Measurements from ENCODE around the gene IRAG1.

The IRAG1 gene

DNA sequence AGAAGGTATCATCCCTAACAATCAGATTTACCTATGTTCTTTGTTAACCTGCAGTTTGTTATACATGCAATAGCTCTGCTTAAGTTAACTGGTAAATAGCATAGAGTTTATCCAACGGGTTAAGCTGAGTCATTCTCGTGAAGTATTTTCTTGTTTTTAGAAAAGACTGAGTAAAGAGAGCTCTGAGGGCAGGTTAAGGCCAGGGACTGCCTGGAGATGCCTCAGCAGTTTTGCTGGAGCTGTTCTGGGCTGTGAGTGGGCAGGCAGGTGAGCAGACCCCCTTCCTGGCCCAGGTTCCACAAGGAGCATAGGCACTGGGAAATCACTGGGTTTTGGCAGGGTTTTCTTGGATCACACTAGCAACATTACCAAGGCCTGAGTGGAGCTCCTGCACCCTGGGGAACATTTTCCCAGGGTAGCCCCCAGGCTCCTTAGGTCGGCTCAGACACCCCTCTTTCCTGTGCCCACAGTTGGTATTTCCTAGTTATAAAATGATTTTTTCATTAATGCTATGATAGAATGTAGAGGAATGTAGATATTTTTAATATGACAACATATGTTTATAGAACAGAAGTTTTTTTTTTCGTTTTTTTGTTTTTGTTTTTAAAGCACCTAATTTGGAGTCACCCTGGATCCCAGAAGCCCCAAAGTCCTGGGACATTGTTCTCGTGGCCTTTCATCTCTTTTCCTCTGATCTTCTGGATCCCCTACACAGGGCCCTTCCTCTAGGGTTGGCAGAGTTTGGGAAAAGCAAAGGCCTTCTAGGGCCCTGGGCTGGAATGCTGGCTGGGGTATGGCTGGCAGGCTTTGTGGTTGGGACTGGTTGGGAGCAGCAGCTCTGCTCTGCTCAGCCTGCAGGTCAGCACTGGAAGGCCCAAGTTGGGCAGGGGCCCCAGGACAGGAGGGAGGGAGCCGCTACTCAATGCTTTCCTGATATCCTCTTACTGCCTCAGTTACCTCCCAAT, 26.7 kb downstream of the IRAG1 start (continued):
- TF ChIP-seq ZFHX2 (tag by site-specific recombination; conservative IDR thresholded peaks at IDR 0.05) (no peak), ZNF266 (tag by site-specific recombination; IDR thresholded peaks at IDR 0.05; ENCODE audit: low read depth) (no peak)

DNA sequence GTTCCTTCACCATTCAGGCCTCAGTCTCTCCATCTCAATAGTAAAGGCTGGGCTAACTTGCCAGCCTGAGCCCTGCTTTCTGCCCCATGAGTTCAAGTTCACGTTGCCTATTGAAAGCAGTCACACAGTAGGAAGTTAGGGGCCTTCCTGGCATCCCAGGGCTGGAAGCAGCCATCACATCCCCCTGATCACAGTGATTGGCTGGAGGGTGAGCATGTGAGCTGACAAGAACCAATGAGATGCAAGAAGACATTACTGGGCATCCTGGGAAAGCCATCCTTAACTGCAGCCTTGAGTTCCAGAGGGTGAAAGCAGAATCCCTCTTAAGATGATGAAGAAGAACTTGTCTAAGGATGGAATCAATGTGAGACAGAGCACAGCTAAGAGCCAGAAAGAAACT, 29.1 kb downstream of the IRAG1 start:
- ChIA-PET POLR2A (no interaction called here), CTCF (interaction anchor here (6.7 kb wide), 1 partner anchor 10 kb away, joined by 41 read pairs; no protein-coding TSS in a partner anchor)
- H3K4me1 ChIP-seq (ENCODE audit: control insufficient read depth, insufficient read depth, low read length): no peaks in the 10 kb centered on the region; the same call in 1 of the 2 replicates
- TF ChIP-seq, protein P1, sequence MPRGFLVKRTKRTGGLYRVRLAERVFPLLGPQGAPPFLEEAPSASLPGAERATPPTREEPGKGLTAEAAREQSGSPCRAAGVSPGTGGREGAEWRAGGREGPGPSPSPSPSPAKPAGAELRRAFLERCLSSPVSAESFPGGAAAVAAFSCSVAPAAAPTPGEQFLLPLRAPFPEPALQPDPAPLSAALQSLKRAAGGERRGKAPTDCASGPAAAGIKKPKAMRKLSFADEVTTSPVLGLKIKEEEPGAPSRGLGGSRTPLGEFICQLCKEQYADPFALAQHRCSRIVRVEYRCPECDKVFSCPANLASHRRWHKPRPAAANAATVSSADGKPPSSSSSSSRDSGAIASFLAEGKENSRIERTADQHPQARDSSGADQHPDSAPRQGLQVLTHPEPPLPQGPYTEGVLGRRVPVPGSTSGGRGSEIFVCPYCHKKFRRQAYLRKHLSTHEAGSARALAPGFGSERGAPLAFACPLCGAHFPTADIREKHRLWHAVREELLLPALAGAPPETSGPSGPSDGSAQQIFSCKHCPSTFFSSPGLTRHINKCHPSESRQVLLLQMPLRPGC (tag by site-specific recombination; IDR thresholded peaks at IDR 0.05): no peak
- TF ChIP-seq SP3 (tag by site-specific recombination; IDR thresholded peaks at IDR 0.05) (no peak), ZNF558 (tag by site-specific recombination; IDR thresholded peaks at IDR 0.05) (no peak), SP7 (tag by site-specific recombination; IDR thresholded peaks at IDR 0.05) (no peak), ZIC2 (tag by site-specific recombination; IDR thresholded peaks at IDR 0.05) (no peak), ZNF48 (tag by site-specific recombination; IDR thresholded peaks at IDR 0.05) (no peak), ZNF626 (tag by site-specific recombination; IDR thresholded peaks at IDR 0.05) (no peak), ZNF426 (tag by site-specific recombination; IDR thresholded peaks at IDR 0.05) (no peak), ZNF266 (tag by site-specific recombination; IDR thresholded peaks at IDR 0.05; ENCODE audit: low read depth) (no peak), ZNF843 (tag by site-specific recombination; IDR thresholded peaks at IDR 0.05) (no peak), ZNF76 (tag by site-specific recombination; IDR thresholded peaks at IDR 0.05; ENCODE audit: borderline replicate concordance, low read depth) (no peak), ZFP69B (tag by site-specific recombination; IDR thresholded peaks at IDR 0.05) (no peak), ZFP3 (tag by site-specific recombination; IDR thresholded peaks at IDR 0.05; ENCODE audit: low read depth) (no peak), ZNF600 (tag by site-specific recombination; IDR thresholded peaks at IDR 0.05) (no peak)
- TF ChIP-seq, protein P2, sequence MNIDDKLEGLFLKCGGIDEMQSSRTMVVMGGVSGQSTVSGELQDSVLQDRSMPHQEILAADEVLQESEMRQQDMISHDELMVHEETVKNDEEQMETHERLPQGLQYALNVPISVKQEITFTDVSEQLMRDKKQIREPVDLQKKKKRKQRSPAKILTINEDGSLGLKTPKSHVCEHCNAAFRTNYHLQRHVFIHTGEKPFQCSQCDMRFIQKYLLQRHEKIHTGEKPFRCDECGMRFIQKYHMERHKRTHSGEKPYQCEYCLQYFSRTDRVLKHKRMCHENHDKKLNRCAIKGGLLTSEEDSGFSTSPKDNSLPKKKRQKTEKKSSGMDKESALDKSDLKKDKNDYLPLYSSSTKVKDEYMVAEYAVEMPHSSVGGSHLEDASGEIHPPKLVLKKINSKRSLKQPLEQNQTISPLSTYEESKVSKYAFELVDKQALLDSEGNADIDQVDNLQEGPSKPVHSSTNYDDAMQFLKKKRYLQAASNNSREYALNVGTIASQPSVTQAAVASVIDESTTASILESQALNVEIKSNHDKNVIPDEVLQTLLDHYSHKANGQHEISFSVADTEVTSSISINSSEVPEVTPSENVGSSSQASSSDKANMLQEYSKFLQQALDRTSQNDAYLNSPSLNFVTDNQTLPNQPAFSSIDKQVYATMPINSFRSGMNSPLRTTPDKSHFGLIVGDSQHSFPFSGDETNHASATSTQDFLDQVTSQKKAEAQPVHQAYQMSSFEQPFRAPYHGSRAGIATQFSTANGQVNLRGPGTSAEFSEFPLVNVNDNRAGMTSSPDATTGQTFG (tag by site-specific recombination; IDR thresholded peaks at IDR 0.05; ENCODE audit: borderline replicate concordance): no peak
- TF ChIP-seq, protein P3, sequence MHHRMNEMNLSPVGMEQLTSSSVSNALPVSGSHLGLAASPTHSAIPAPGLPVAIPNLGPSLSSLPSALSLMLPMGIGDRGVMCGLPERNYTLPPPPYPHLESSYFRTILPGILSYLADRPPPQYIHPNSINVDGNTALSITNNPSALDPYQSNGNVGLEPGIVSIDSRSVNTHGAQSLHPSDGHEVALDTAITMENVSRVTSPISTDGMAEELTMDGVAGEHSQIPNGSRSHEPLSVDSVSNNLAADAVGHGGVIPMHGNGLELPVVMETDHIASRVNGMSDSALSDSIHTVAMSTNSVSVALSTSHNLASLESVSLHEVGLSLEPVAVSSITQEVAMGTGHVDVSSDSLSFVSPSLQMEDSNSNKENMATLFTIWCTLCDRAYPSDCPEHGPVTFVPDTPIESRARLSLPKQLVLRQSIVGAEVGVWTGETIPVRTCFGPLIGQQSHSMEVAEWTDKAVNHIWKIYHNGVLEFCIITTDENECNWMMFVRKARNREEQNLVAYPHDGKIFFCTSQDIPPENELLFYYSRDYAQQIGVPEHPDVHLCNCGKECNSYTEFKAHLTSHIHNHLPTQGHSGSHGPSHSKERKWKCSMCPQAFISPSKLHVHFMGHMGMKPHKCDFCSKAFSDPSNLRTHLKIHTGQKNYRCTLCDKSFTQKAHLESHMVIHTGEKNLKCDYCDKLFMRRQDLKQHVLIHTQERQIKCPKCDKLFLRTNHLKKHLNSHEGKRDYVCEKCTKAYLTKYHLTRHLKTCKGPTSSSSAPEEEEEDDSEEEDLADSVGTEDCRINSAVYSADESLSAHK (tag by site-specific recombination; IDR thresholded peaks at IDR 0.05): no peak
- no peaks in the 10 kb centered on the region for H3K9me3 ChIP-seq (ENCODE audit: control insufficient read depth, insufficient read depth, low read depth, low read length)
- no peaks in the 10 kb centered on the region for H3K36me3 ChIP-seq (ENCODE audit: control insufficient read depth in 2 of 2, insufficient read depth in 1 of 2, low read length in 2 of 2)
- no peak overlapping the region for H3K4me3 ChIP-seq (ENCODE audit: low read depth, low read length)
- H3K27ac ChIP-seq (ENCODE audit: extremely low read depth, low read depth, low read length): no peak overlapping the region
